ENCODE measurements around the gene OBSCN.

Gene OBSCN

DNA sequence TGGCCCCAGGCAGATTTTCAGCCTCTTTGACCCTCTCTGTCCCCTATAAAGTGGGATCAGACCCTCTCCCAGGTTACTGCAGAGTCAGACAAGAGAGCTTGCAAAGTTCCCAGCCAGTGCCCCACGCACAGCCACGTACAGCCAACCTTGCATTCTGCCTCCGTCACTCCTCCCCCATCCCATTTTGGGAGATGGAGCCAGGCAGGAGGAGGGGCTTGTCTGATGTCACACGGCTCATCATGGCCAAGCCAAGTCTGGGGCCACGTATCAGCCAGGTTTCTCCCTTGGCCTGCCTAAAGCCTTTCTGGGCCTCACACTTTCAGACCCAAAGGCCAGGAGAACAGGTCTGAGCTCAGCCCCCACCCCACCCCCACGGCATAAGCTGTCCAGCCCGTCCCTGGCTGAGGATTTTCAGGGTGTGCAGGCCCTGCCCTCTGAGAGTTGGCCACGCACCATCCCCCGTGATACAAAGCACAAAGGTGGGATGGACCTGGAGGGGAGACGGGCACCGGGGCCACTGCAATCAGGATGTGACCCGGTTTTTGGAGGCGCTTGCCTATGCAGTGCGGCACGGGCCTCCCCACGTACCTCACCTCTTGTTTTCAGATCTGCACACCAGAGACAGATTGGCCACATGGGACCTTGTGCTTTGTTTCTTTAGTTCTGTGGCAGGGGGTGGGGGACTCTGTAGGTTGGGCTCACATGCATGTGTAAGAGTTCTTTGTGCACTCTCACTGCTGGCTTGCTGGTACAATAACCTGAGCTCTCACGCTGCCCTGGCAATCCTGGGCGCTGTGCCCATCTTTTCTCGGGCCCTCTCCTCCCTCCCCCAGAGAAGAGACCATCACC is 151.1 kb downstream of the OBSCN start:
- DNase-seq (ENCODE audit: low read depth), result no peak

DNA sequence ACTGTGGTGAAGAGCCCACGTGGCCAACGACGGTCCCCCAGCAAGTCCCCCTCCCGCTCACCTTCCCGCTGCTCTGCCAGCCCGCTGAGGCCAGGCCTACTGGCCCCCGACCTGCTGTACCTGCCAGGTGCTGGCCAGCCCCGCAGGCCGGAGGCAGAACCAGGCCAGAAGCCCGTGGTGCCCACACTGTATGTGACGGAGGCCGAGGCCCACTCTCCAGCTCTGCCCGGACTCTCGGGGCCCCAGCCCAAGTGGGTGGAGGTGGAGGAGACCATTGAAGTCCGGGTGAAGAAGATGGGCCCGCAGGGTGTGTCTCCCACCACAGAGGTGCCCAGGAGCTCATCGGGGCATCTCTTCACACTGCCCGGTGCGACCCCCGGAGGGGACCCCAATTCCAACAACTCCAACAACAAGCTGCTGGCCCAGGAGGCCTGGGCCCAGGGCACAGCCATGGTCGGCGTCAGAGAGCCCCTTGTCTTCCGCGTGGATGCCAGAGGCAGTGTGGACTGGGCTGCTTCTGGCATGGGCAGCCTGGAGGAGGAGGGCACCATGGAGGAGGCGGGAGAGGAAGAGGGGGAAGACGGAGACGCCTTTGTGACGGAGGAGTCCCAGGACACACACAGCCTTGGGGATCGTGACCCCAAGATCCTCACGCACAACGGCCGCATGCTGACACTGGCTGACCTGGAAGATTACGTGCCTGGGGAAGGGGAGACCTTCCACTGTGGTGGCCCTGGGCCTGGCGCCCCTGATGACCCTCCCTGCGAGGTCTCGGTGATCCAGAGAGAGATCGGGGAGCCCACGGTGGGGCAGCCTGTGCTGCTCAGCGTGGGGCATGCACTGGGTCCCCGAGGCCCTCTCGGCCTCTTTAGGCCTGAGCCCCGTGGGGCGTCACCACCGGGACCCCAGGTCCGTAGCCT is 152.0 kb downstream of the OBSCN start:
- TF ChIP-seq, protein P1, sequence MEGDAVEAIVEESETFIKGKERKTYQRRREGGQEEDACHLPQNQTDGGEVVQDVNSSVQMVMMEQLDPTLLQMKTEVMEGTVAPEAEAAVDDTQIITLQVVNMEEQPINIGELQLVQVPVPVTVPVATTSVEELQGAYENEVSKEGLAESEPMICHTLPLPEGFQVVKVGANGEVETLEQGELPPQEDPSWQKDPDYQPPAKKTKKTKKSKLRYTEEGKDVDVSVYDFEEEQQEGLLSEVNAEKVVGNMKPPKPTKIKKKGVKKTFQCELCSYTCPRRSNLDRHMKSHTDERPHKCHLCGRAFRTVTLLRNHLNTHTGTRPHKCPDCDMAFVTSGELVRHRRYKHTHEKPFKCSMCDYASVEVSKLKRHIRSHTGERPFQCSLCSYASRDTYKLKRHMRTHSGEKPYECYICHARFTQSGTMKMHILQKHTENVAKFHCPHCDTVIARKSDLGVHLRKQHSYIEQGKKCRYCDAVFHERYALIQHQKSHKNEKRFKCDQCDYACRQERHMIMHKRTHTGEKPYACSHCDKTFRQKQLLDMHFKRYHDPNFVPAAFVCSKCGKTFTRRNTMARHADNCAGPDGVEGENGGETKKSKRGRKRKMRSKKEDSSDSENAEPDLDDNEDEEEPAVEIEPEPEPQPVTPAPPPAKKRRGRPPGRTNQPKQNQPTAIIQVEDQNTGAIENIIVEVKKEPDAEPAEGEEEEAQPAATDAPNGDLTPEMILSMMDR (conservative IDR thresholded peaks at IDR 0.05; ENCODE audit: low read depth, low read length), result no peak
- DNase-seq (ENCODE audit: low read depth), result no peak
- H3K4me3 ChIP-seq (ENCODE audit: low read length), result no peak overlapping the region

More for the DNA sequence above, 151.1 kb downstream of the OBSCN start:
- H3K4me3 ChIP-seq (ENCODE audit: low read length), result no peak overlapping the region
- TF ChIP-seq, protein P1 (conservative IDR thresholded peaks at IDR 0.05; ENCODE audit: low read depth, low read length), result no peak

DNA sequence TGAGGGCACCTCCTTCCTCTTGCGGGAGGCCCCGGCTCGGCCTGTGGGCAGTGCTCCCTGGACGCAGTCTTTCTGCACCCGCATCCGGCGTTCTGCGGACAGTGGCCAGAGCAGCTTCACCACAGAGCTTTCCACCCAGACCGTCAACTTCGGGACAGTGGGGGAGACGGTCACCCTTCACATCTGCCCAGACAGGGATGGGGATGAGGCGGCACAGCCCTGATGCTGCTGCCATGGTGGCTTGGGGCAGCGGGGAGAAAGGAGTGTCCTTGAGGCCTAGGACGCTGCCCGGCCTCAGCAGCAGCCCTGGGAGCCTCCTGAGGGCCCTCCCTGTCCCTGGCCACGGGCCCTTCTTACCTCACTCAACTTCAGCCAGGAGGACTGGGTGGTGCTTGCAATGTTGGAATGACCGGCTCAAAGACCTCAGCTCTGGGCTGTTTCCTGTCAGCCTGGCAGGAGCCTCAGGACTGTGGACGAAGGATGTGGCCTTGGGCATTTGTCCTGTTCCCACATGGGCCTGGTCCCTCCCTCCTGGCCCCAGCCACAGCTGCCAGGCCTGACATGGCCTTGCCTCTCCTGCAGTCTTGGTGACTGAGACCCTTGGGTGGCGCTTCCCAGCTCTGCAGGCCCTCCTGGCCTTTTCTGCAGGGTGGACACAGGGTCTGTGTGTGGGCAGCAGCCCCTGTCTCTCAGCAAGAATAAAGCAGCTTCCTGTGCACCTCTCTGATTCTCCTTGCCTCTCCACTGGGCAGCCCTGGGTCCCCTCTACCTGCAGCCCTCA is 152.9 kb downstream of the OBSCN start:
- TF ChIP-seq, protein P1 (conservative IDR thresholded peaks at IDR 0.05; ENCODE audit: low read depth, low read length), result no peak

DNA sequence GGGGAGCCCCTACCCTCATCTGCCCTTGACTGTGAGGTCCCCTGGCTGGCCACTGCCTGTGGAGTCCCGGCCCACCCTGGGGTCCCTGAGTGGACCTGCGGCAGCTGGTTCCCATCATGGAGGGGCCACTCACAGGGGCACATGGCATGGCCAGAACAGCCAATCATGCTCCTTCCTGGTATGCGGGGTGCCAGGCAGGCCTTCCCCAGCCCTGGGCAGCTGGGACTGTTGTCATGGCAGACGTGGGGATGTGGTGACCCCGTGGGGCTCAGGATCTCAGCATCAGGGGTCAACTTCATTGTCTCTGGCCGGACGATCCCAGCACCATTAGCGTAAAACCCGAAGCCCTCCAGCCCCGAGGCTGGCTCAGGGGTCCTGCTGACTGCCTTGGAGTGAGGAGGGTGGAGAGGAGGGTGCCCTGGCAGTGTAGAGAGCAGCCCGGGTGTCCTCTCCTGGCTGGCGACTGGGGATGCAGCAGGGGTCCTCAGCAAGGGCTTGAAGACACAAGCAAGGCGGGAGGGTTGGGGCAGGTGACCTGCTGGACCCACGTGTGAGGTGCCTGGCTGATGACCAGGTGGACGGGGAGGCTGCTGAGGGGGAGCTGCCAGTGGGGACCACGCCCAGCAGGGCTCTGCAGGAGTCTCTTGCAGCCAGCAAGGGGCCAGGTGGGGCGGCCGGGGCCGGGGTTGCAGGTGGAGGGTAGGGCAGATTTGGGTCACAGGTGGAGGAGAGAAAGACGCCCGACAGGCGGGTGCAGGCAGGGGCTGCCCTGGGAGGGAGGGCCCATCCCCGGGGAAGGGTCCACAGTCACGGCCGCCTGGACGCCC is 153.7 kb downstream of the OBSCN start:
- TF ChIP-seq, protein P1 (conservative IDR thresholded peaks at IDR 0.05; ENCODE audit: low read depth, low read length), result no peak
- no peak for DNase-seq (ENCODE audit: low read depth)
- H3K4me3 ChIP-seq (ENCODE audit: low read length), result no peak overlapping the region

More for the DNA sequence above, 152.9 kb downstream of the OBSCN start:
- H3K4me3 ChIP-seq (ENCODE audit: low read length), result no peak overlapping the region
- DNase-seq (ENCODE audit: low read depth), result no peak

DNA sequence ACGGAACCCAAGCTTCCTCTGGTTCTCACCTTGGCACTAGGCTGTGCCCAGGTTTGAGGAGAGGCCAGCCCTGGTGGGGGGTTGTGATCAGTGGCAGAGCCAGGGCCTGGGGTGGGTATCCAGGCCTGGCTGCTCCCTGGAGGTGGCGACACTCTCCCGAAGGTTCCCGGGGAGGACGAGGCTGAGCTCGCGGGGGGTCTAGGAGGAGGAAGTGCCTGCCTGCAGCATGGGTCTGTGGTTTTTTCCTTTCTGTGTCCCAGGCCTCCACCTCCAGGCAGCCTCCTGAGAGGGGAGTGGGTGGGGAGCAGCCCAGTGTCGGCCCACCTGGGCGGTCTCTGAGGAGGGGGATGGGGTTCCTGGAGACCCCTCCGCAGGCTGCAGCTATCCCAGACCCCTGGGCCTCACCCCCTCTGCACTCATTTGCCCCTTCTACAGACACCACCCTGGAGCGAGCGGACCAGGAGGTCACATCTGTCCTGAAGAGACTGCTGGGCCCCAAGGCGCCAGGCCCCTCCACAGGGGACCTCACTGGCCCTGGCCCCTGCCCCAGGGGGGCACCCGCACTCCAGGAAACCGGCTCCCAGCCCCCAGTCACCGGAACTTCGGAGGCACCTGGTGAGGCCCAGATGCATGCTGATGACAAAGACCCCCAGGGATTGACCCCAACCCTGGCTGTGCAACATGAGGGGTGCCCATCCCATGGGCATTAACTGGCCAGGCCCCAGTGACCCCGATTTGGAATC is 154.5 kb downstream of the OBSCN start:
- no peak for DNase-seq (ENCODE audit: low read depth)
- TF ChIP-seq, protein P1 (conservative IDR thresholded peaks at IDR 0.05; ENCODE audit: low read depth, low read length), result no peak
- no peak overlapping the region for H3K4me3 ChIP-seq (ENCODE audit: low read length)

Measured in retinal pigment epithelial cell (primary cell).